Activated effector memory CD4-positive, alpha-beta T cell treated with anti-CD3 and anti-CD28 coated beads, Interleukin-2, amount 50 U/mL, for 16 hours (primary cell): Measurements from ENCODE around the gene SLC27A4.

Experiments used
- DNase-seq: peaks from one replicate; pipeline ENCODE4 v3.0.0-alpha.2; 2020

Gene SLC27A4

GRCh38 chr9:128339761-128340690 is at the start of gene SLC27A4:
Gene SLC27A4 (plus strand): TSS chr9:128340527. CDS start chr9:128343133, 2,606 bp downstream.
- peak; percentile 94 for DNase-seq

GRCh38 chr9:128292009-128292408 is 48.3 kb upstream of the SLC27A4 start:
- no peak for DNase-seq

GRCh38 chr9:128293091-128293490 is 47.2 kb upstream of the SLC27A4 start:
- no peak for DNase-seq

DNA sequence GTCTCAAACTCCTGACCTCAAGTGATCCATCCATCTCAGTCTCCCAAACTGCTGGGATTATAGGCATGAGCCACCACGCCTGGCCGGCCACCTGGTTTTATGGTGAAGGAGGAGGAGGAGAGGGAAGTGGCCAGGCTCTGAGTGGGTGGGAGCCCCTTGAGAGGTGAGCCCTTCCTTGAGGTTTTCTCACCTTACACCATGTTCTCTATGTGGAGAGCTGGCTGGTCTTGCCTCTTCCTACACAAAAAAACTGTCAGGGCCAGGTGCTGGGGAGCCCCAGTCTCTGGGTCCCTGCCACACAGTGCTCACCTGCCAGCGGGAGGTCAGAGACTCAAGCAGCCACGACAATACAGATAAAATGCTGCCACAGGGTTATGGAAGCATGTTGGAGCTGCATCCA is 46.2 kb upstream of the SLC27A4 start:
- DNase-seq: no peak

DNA sequence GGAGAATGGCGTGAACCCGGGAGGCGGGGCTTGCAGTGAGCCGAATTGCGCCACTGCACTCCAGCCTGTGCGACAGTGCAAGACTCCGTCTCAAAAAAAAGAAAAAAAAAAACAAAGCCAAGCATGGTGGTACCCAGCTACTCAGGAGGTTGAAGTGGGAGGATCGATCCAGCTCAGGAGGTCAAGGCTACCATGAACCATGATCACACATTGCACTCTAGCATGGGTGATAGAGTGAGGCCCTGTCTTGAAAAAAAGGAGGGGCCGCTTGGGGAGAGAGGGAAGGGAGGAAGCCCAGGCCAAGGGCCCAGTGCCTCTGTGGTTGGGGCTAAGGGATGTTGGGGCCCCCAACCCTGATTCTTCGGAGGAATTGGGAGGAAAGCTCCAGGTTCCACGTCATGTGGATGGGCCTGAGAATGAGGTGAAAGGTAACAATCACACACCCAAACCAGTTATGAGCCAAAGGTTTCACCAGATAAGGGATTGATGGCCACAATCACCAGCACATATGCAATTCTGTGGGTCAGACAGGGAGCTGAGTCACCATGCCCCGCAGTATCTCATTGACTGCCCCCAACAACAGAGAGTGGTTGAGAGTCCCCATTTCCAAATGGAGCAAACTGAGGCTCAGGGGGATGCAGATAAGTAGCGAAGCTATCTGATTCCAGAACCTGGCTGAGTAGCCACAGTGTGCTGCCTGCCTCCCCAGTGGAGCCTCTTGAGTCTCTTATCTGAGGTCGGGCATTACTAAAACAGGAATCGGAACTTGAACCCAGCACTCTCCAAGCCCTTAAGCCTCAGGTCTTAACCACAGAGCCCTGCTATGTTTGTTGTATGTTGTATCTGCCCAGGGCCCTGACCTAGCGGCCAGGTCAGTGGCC is 43.7 kb upstream of the SLC27A4 start:
- no peak for DNase-seq

GRCh38 chr9:128297221-128297773 is 43.0 kb upstream of the SLC27A4 start:
- DNase-seq: no peak

DNA sequence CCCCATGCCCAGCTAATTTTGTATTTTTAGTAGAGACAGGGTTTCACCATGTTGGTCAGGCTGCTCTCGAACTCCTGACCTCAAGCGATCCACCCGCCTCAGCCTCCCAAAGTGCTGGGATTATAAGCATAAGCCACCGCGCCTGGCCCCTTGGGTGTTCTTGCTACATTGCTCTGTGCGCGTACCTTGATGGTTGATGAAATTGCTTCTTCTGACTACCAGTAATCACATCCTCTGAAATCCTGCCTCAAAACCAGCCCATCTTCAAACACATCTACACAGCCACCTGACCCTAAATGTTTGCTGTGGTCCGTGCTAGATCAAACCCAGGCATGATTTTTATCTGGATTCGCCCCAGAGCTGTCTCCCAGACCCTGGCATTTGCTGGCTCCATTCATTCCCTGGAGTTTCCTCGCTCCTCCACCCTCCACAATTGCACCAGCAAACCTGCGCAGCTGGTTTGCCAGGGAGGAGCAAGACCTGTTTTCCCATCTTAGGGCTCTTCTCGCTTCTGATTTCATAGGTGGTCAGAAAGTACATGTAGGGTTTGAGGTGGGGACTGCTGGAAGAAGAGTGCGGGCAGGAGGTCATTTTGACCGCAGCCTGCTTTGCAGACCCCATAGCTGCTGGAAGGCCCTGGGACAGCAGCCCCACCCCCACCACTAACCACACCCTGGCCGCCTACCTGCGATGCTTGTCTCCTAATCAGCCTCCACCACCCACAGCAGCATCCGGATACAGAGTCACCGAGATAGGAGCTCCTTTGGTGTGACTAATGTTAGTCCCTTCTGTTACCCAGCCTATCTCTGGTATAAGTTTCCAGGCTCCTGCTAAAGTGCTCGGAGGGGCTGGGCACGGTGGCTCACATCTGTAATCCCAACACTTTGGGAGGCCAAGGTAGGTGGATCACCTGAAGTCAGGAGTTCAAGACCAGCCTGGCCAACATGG is 41.5 kb upstream of the SLC27A4 start:
- no peak for DNase-seq

- DNase-seq: no peak
Measured at GRCh38 chr9:128304136-128304970, 36.0 kb upstream of the SLC27A4 start.

DNA sequence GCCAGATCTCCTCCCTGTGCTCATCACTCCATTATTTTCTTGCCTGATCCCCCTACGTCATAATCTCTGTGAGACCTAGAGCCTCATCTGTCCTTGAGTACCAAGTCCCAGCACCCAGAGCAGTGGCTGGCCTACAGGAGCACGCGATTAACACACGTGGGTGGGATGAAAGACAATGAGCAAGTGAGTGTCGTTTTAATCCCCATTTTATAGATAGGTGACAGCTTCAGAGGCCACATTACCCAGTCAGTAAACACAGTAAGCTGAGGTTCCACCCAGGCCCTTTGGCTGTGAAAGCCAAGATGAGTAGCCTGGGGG is 35.4 kb upstream of the SLC27A4 start:
- DNase-seq: no peak

DNA sequence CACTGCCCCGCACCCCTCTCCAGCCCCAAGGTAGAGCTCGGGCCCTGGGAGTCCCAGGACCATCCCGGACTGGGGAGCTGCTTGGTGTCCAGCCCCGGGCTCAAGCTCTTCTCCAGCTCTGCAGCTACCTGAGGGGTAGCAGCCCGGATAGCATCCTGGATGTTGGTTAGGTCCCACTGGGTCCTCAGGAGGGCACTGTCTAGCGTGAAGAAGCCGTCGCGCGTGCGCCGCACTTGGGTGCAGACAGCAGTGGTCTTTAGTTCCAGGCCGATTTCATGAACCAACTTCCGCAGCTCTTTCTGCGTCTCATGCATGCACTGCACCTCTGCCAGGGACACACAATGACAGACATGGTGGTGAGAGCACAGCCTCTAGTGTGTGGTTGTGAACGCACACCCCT is 30.8 kb upstream of the SLC27A4 start:
- DNase-seq: no peak

GRCh38 chr9:128310461-128310860 is 29.9 kb upstream of the SLC27A4 start:
- DNase-seq: no peak

- DNase-seq: no peak
Measured at GRCh38 chr9:128314697-128315096, 25.6 kb upstream of the SLC27A4 start.

DNA sequence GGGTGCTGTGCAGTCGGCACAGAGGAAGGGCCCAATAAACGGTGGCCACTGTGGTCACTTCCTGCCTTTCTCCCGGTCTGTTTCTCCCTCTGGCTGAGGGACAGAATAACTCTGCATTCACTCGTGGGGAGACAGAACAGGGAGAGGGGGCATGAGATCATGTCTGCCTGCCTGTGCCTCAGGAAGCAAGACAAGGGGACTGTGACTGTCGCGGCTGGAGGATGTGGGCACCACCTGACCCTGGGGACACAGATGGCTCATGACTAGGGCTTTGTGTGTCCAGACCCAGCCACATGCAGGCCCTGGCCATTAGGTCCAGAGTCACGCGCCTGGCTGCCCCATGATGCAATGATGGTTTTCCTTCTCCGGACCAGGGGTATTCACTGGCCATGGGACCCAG is 23.9 kb upstream of the SLC27A4 start:
- DNase-seq: no peak

GRCh38 chr9:128317629-128318028 is 22.7 kb upstream of the SLC27A4 start:
- no peak for DNase-seq

GRCh38 chr9:128321343-128321742 is 19.0 kb upstream of the SLC27A4 start:
- DNase-seq: no peak

GRCh38 chr9:128321879-128322403 is 18.4 kb upstream of the SLC27A4 start:
- no peak for DNase-seq

DNA sequence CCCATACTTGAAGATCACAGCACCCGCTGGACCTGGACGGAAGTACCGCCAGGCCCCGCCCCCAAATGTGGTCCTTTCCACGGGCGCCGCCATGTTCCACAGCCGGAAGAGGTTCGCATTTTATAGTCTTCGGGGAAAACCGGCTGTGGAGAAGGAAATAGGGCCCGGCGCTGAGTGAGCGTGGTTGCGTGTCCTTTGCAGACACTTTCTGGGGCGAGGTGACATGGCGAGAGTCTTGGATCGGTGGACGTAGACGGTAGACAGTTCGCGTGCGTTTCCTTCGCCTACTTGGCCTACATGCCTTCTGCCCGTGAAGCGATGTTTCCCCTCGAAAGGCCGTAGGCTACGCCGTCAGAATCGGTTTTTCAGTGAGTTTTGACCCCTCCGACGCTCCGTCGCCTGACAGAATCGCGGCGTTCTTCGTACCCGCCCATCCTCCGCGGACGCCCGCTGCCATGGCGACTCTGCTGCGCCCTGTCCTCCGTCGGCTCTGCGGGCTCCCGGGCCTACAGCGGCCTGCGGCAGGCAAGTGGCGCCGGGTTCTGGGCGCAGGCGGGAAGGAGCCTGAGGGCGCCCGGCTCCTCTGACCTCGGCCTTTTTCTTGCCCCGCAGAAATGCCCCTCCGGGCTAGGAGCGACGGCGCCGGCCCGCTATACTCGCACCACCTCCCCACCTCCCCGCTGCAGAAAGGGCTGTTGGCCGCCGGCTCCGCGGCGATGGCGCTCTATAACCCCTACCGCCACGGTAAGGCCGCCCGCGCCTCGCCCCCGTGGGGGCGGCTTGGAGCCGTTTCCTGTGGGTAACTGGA is 17.7 kb upstream of the SLC27A4 start, which contains the start of the genes COQ4 and TRUB2:
COQ4 (plus strand) TSS at position 436 of the 808 bp plus-strand sequence; CDS start at position 456, 20 bp downstream.
TRUB2 (minus strand) TSS at position 44 of the 808 bp plus-strand sequence; CDS start at position 5, 39 bp downstream.
- peak; percentile 97 for DNase-seq

GRCh38 chr9:128323212-128323730 is 17.1 kb upstream of the SLC27A4 start:
- no peak for DNase-seq

DNA sequence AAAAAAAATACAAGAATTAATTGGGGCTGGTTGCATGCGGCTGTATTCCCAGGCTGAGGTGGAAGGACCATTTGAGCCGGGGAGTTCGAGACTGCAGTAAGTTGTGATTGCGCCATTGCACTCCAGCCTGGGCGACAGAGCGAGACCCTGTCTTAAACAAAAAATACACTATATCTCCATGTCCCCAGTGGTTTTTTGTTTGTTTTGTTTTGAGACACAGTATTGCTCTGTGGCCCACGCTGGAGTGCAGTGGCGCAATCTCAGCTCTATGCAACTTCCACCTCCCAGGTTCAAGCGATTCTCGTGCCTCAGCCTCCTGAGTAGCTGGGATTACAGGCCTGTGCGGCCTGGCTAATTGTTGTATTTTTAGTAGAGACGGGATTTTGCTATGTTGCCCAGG is 16.5 kb upstream of the SLC27A4 start:
- no peak for DNase-seq

DNA sequence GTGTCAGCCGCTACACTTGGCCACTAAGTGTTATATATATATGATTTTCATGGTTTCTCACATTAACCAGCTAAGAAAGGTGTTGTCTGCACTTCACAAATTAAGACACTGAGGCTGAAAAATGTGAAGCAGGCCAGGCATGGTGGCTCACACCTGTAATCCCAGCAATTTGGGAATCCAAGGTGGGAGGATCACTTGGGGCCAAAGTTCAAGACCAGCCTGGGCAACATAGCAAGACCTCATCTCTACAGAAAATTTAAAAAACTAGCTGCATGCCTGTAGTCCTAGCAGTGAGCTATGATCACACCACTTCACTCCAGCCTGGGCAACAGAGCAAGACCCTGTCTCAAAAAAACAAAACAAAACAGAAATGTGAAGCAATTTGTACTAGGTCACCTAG is 15.9 kb upstream of the SLC27A4 start:
- DNase-seq: no peak
